ENCODE results near the gene C14orf119. TPM values are rescaled to one million over a fixed set of nuclear protein-coding genes. Genes with fewer than 3 reads are reported as not detected.
A peak's percentile ranks its signal among the peaks of the same experiment; 100 is the strongest.

C14orf119 gene
- total and polyA plus RNA-seq, 9 of the 15 experiments (the other 6 are each of a cell fraction or from before 2014, with no cell fraction given), result 36.7 to 251 (median 51.8) TPM

DNA sequence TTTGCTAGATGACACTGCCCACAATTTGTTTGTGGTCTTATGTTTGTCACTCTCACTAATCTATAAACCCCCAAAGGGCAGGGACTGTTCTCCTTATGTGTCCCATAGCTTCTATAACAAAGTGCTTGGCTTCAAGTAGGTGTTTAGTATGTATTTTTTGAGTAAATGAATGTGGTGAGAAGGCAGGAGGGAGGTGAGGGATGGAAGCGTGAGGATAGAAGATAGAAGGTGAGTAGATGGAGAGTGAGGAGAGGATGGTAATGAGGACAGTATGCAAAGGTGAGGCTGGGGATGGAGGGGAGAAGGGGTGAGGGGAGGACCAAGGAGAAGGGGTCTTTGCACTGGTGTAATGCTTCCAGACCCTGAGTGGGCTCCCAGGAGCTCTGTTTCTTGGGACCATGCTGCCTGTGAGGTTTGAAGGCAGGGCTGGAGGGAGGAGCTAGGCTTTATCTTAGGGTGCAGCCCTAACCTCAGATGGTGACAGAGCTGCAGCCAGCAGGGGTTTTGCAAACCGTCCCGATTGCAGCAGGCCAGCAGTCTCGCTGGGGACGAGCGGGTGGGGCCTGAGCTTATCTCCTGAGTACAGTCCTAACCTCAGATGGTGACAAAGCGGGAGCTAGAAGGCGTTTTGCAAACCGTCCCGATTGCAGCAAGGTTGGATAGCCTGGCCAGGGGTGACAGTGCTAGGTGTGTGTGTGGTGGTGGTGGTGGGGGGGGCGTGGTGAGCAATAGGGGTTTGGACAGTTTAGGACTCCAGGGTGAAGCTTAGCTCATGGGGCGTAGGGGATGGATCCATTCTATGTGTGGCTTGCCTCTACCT is 17.3 kb downstream of the C14orf119 start (continued):
- TF ChIP-seq, protein P1, sequence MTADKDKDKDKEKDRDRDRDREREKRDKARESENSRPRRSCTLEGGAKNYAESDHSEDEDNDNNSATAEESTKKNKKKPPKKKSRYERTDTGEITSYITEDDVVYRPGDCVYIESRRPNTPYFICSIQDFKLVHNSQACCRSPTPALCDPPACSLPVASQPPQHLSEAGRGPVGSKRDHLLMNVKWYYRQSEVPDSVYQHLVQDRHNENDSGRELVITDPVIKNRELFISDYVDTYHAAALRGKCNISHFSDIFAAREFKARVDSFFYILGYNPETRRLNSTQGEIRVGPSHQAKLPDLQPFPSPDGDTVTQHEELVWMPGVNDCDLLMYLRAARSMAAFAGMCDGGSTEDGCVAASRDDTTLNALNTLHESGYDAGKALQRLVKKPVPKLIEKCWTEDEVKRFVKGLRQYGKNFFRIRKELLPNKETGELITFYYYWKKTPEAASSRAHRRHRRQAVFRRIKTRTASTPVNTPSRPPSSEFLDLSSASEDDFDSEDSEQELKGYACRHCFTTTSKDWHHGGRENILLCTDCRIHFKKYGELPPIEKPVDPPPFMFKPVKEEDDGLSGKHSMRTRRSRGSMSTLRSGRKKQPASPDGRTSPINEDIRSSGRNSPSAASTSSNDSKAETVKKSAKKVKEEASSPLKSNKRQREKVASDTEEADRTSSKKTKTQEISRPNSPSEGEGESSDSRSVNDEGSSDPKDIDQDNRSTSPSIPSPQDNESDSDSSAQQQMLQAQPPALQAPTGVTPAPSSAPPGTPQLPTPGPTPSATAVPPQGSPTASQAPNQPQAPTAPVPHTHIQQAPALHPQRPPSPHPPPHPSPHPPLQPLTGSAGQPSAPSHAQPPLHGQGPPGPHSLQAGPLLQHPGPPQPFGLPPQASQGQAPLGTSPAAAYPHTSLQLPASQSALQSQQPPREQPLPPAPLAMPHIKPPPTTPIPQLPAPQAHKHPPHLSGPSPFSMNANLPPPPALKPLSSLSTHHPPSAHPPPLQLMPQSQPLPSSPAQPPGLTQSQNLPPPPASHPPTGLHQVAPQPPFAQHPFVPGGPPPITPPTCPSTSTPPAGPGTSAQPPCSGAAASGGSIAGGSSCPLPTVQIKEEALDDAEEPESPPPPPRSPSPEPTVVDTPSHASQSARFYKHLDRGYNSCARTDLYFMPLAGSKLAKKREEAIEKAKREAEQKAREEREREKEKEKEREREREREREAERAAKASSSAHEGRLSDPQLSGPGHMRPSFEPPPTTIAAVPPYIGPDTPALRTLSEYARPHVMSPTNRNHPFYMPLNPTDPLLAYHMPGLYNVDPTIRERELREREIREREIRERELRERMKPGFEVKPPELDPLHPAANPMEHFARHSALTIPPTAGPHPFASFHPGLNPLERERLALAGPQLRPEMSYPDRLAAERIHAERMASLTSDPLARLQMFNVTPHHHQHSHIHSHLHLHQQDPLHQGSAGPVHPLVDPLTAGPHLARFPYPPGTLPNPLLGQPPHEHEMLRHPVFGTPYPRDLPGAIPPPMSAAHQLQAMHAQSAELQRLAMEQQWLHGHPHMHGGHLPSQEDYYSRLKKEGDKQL (CRISPR knock-in tag; IDR thresholded peaks at IDR 0.05; ENCODE audit: borderline replicate concordance), result peak; percentile 92; the same call in 1 of the 2 replicates
- TF ChIP-seq SNRNP70 (optimal IDR thresholded peaks at IDR 0.05; ENCODE audit: low read depth, low read length) (no peak), HEY1 (CRISPR knock-in tag; IDR thresholded peaks at IDR 0.05; ENCODE audit: borderline replicate concordance) (no peak), ZC3H11A (IDR thresholded peaks at IDR 0.05; ENCODE audit: low read depth, low read length) (no peak), DACH1 (IDR thresholded peaks at IDR 0.05; ENCODE audit: partially characterized antibody) (peak; percentile 80), HDAC3 (IDR thresholded peaks at IDR 0.05; ENCODE audit: borderline replicate concordance, partially characterized antibody) (peak; percentile 88), BRF1 (IDR thresholded peaks at IDR 0.05; ENCODE audit: borderline replicate concordance, extremely low read depth, insufficient read length) (no peak), ZNF830 (CRISPR knock-in tag; IDR thresholded peaks at IDR 0.05) (no peak), PRMT5 (CRISPR knock-in tag; IDR thresholded peaks at IDR 0.05) (no peak), KAT8 (IDR thresholded peaks at IDR 0.05; ENCODE audit: low read depth) (no peak), TAF7 (tag; IDR thresholded peaks at IDR 0.05) (no peak), PCBP1 (IDR thresholded peaks at IDR 0.05; ENCODE audit: low read depth, low read length, poor library complexity, severe bottlenecking) (peak; percentile 45), TEAD4 (IDR thresholded peaks at IDR 0.05; ENCODE audit: low read length) (peak; percentile 99), TEAD4 (CRISPR knock-in tag; IDR thresholded peaks at IDR 0.05; ENCODE audit: borderline replicate concordance) (no peak), EGR1 (conservative IDR thresholded peaks at IDR 0.05) (0 out of 2 replicates have a peak, but pooled peaks have one; percentile 43), ZNF668 (CRISPR knock-in tag; IDR thresholded peaks at IDR 0.05) (no peak), ZNF217 (CRISPR knock-in tag; IDR thresholded peaks at IDR 0.05) (no peak), PTRF (tag; IDR thresholded peaks at IDR 0.05) (no peak), ZNF274 (IDR thresholded peaks at IDR 0.05; ENCODE audit: borderline replicate concordance, low read depth, low read length) (peak; percentile 51; the same call in 1 of the 2 replicates)
- TF ChIP-seq, protein P2, sequence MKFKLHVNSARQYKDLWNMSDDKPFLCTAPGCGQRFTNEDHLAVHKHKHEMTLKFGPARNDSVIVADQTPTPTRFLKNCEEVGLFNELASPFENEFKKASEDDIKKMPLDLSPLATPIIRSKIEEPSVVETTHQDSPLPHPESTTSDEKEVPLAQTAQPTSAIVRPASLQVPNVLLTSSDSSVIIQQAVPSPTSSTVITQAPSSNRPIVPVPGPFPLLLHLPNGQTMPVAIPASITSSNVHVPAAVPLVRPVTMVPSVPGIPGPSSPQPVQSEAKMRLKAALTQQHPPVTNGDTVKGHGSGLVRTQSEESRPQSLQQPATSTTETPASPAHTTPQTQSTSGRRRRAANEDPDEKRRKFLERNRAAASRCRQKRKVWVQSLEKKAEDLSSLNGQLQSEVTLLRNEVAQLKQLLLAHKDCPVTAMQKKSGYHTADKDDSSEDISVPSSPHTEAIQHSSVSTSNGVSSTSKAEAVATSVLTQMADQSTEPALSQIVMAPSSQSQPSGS (CRISPR knock-in tag; IDR thresholded peaks at IDR 0.05), result no peak
- TF ChIP-seq, protein P3, sequence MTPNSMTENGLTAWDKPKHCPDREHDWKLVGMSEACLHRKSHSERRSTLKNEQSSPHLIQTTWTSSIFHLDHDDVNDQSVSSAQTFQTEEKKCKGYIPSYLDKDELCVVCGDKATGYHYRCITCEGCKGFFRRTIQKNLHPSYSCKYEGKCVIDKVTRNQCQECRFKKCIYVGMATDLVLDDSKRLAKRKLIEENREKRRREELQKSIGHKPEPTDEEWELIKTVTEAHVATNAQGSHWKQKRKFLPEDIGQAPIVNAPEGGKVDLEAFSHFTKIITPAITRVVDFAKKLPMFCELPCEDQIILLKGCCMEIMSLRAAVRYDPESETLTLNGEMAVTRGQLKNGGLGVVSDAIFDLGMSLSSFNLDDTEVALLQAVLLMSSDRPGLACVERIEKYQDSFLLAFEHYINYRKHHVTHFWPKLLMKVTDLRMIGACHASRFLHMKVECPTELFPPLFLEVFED (CRISPR knock-in tag; conservative IDR thresholded peaks at IDR 0.05), result peak; percentile 42

Measured in K562 (cell line).